Measurements from ENCODE around the gene KNDC1.
"Not testable (repeated sequence)": the region's sequence is repeated elsewhere in the genome, so short reads cannot be mapped to it uniquely, and the experiment has no call there.

KNDC1 gene

DNA sequence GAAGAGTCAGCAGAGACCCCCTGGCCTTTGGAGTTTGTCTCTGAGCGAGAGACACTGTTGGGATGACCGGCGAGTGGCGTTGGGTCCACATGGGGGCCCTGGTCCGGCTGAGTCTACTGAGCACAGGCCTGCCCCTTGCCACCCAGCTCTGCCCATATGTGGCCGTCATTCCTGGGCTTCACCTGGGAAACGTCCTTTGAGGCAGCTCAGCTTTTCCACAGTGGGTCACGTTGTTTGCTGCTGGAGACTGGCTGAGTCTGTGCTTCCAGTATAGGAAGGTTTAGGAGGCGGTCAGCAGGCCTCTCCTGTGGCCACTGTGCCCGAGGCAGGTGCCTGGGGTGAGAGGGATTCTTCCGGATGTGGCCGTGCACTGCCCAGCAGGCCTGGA is 99.6 kb downstream of the KNDC1 start:
- no peak for DNase-seq (ENCODE audit: low read depth, low spot score)

DNA sequence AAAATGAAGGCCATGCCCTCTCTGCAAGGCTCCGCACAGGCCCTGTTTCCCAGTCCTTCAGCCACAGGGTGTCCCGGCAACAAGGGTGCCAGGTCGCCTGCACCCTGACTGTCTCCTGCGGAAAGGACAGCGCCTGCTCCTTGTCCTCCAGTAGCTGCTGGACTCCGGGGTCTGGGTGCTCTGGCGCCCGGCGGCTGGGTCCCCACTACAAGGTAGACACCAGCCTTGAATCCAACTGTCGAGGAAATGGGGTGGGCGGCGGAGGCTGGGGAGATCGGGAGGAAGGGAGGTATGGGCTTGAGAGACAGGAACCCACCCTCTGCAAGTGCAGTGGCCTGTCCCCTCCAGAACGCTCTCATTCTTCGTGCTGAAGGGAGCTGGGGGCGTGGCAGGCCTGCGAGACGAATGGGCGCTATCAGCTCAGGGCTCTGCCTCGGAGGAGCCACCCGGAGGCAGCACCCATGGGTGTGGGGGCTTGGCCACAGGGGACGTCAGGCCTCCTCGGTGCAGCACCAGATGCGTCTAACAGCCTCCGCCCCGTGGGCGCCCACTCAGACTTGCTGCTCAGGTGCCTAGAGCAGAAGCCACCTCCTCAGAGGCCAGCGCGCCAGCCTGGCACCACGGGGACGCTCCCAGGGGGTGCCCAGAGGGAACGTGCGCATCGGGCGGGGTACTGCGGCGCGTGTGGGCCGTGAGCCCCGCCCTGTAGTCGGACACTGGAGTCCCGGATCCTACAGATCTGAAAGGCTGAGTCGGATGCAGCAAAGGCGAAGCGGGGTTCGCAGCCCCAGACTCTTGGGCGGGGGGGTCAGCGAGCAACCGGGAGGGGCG is 101.1 kb downstream of the KNDC1 start:
- DNase-seq (ENCODE audit: low read depth, low spot score): no peak

DNA sequence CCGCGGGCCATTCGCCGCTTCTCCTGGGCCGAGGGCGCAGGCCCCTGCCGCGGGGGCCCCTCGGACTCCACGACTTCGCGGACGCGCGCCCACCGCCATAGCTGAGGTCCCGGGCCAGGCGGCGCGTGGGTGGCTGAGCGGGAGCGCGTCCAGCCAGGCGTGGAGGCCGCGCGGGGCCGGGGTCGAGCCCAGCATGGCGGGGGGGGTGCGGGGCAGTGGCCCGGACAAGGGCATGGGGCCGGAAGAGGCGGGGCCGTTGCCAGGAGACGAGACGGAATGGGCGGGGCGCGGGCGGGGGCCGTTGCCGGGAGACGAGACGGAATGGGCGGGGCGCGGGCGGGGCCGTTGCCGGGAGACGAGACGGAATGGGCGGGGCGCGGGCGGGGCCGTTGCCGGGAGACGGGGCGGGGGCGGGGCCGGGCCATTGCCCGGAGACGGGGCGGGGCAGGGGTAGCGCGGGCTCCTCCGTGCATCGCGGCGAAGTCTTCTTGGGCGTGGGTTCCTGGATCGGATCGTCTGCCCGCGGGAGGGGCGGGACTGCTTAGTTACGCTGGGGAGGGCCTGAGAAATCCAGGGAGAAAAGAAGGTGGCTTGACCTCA is 101.8 kb downstream of the KNDC1 start:
- DNase-seq (ENCODE audit: low read depth, low spot score): peak; percentile 63

DNA sequence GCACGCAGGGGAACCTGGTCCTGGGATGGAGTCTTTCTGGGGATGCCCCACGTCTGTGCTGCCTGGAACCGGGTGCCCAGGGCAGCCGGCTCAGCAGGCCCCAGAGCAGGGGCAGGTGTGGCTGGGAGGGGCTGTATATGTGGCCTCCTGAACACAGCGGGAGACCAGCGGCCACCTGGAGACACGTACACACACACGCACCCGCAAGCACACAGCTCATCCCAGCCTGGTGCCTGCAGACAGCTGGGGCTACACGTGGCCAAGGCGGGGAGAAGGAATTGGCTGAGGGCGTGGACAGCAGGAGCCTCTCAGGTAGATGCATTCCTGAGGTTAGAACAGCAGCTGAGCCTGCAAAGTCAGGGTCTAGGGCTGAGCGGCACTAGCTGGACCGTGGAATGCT is 102.7 kb downstream of the KNDC1 start:
- no peak for DNase-seq (ENCODE audit: low read depth, low spot score)

DNA sequence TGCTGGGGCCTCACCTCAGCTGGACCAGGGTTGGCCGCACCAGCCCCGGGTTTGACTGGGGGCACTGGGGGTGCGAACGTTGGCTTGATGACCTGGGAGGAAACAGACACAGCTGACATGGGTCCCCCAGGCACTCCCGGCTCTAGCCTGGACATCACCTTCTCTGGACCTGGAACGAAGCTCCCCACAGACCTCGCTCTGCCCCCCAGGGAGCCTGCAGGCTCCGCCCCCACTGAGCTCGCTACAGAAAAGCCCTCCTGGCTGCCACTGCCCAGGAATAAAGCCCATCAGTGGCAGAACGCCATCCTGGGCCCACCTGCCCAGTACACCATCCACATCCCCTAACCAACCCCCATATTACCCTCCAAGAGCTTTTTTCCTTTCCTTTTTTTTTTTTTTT is 103.7 kb downstream of the KNDC1 start:
- DNase-seq (ENCODE audit: low read depth, low spot score): no peak

DNA sequence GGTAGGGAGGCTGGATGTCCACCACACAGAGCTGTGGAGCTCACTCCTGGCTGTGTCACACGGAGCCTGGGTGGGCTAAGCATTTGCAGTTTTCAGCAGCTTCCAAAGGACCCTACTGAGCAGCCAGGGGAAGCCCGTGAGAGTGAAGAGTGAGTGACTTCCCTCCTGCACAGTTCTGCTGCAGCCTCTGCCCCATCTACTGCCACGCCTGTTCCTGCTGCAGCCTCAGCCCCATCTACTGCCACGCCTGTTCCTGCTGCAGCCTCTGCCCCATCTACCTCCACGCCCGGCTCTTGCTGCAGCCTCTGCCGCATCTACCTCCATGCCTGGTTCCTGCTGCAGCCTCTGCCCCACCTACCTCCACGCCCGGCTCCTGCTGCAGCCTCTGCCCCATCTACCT is 104.4 kb downstream of the KNDC1 start:
- no peak for DNase-seq (ENCODE audit: low read depth, low spot score)

DNA sequence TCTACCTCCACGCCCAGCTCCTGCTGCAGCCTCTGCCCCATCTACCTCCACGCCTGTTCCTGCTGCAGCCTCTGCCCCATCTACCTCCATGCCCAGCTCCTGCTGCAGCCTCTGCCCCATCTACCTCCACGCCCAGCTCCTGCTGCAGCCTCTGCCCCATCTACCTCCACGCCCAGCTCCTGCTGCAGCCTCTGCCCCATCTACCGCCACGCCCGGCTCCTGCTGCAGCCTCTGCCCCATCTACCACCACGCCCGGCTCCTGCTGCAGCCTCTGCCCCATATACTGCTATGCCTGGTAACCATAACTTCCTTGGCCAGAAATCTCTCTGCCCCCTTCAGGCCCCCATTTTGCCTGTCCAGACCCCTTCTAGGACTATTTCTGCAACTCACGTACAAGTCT is 105.0 kb downstream of the KNDC1 start:
- DNase-seq (ENCODE audit: low read depth, low spot score): not testable (repeated sequence)

DNA sequence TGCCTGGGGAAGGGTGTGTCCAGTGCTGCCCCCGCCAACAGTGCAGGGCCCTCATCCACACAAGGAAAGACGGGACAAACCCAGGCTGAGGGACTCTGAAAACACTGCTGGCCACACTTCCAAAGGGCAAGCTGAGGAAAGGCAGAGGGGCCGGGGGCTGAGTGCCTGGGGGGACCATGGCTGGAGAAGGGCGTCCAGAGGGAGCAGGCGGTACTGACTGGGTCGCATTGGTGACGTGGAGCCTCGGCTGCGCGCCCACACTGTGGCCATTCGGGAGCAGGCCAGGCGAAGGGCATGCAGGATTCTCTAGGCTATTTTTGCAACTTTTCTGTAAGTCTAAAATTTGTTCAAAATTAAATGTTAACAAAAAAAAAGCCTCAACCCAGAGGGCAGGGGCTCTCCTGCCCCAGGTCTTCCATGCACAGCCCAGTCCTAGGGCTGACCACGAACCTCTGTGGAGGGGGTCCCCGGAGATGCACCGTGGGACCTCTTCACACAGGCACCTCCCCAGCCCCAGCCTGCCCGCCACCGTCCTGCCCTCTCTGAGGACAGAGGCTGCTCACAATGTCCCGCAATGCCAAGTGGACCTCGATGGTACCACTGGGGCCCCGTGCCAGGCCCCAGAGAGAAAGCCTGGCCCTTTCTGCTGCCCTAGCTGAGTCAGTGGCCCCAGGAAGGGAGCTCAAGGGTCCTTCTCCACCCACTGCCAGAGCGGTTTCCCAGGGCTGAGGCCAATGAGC is 106.2 kb downstream of the KNDC1 start:
- no peak for DNase-seq (ENCODE audit: low read depth, low spot score)

DNA sequence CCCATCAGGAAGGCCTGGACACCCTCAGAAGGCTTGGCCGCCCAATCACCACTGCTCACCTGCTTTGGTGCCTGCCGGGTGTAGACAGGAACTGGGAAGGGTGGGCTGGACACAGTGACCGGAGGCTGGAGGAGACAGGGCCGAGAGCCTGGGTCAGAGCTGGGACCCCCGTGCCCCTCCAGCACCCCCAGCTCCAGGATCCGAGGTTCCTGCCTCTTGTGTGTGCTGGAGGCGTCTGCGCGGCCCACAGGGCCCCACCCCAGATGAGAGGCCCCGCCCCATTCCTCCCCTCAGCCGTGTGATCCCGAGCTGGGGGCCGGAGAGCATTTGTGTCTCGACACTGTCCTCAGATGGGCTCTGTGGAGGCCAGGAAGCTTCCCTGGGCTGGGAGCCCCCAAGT is 107.3 kb downstream of the KNDC1 start:
- DNase-seq (ENCODE audit: low read depth, low spot score): no peak

DNA sequence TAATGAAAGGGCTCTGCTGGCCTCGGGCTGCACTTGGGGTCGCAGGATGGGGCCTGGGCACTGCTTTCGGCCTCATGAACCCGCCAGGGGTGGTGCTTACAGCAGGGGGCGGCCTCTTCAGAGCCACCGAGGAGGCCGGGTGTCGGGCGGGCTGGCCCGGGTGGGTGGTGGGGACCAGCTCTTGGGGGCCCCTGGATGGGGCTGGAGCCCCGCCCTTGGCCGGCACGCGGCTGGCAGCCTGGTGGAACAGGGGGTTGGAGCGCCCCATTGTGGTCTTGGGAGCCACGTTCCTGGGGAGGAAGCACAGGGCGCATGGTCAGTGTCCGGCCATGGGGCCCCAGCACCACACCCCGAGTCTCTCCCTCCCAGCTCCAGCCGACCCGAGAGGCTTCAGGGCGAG is 107.8 kb downstream of the KNDC1 start:
- no peak for DNase-seq (ENCODE audit: low read depth, low spot score)

DNA sequence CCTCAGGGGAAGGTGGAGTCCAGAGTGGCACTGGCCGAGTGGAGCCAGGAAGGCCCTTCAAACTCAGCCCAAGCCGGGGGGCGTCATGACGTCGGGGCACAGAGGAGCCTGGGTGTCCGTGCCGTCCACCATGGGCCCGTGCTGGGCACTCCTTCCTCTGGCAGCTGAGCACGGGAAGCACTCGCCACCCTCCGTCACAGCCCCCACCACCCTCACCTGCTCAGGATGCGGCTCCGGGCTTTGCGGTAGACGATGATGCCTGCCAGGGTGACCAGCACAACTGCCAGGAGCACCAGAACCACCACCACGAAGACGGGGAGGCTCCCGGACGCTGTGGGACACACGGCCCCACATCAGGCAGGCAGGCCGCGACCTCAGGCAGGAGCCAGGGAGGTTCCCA is 108.5 kb downstream of the KNDC1 start:
- DNase-seq (ENCODE audit: low read depth, low spot score): no peak

DNA sequence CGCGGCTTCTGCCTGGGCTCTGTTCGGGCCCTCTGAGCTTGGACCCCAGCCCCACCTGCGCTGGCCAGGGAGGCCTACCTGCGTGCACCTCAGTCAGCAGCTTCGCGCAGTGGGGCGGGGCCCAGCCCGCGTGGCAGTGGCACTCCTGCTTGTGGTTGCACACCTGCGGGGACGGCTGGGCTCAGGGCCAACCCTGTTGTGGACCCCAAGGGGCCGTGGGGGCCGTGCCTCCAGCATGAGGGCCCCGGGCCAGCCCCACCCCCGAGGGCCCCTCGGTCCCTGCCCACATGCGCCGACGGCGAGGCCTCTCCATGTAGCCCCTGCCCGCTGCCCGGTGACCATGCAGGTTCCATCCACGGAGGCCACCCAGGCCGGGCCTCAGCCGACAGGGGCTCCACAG is 109.3 kb downstream of the KNDC1 start:
- DNase-seq (ENCODE audit: low read depth, low spot score): no peak

DNA sequence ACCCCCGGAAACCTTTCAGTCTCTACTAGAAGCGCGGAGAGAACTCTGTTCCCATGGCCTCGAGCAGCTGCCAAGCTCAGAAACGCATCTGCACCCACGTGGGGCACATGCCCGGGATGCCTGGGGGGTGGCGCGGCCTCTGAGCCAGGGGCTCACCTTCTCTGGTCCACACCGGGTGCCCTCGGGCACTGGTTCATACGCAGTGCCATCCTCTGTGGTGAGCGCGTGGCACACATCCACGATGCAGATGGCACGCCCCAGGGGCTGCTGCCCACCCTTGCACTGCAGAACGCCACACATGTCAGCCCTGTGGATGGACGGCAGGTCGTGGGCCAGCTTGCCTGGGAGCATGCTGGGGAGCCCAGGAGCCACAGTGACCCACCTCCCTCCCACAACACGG is 110.2 kb downstream of the KNDC1 start:
- DNase-seq (ENCODE audit: low read depth, low spot score): no peak

DNA sequence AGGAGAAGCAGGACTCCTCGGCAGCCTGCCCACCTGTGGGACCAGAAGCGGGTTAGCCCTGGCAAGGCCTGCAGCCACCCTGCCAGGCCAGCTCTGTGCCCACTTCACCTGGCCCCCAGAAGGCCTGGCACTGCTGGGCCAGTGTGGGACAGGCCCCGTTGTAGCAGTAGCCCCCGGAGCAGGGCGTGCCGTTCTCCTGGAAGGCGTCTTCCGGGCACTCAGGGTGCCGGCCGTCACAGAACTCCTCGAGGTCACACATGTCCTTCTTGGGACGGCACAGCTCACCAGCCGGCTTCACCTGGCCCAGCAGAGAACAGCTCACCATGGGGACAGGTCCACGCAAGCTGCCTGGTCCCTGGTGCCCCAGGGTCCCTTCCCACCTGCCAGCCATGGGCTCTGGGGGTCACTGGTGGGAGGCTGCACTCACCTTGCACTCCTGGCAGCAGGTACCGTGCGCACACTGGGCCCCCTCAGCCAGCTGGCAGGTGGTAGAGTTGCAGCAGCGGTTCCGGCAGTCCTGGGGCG is 110.8 kb downstream of the KNDC1 start:
- no peak for DNase-seq (ENCODE audit: low read depth, low spot score)

DNA sequence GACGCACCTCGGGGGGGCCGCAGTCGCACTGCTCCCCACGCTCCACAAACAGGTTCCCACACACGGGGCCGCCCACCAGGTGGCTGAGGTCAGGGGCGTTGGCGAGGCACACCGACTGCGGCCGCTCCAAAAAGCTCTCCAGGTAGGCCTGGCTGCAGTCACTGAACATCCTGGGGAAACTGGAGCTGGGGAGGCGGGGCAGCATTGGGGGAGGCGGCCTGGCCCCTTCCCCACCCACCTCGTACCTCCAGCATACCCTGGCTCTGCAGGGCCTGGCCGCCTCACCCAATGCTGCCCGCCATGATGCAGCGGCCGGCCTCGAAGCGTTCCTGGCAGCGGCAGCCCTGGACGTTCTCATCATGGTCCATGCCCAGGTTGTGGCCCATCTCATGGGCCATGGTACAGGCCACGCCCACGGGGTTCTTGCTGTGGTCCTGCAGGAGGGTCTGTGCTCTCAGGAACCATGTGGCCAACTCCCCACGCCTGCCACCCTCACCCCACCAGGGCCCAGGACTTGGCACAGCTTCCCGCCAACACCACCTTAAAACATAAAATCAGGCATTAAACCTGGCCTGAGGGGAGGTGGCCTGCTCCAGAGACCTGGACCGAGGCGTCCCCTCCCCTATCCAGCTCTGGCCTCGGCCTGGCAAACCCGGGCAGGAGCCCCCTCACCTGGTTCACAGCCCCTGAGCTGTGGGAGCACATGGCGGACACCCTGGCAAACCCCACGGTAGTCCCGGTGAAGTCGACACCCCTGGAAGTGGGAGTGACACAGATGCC is 111.7 kb downstream of the KNDC1 start:
- DNase-seq (ENCODE audit: low read depth, low spot score): no peak

DNA sequence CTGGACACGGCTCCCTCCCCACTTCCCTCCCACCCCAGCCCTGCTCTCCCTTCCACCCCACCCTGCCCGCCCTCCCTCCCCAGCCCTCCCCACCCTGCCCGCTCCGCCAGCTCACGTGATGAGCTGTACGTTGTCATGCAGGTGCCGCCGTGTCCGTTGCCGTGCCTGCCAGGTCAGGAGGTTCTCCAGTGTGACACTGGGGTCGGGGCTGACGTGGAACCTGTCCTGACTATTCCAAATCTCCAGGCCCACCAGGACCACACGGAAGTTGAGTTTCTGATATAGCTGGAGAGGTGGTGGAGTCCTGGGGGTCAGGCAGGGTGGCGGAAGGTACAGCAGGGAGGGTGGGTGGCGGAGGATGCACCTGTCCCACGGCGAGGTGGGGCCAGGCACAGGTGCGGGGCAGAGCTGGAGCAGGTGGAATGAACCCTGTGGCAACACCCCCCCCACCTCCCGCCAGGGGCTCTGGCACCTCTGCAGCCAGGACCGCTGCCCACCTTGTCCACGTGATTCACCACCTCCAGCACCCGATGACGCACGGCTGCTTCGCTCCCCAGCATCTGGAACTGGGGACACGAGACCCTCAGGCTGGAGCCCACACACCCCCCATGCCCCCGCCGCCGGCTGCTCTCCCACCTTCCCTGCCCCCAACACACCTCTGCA is 112.4 kb downstream of the KNDC1 start:
- DNase-seq (ENCODE audit: low read depth, low spot score): no peak

DNA sequence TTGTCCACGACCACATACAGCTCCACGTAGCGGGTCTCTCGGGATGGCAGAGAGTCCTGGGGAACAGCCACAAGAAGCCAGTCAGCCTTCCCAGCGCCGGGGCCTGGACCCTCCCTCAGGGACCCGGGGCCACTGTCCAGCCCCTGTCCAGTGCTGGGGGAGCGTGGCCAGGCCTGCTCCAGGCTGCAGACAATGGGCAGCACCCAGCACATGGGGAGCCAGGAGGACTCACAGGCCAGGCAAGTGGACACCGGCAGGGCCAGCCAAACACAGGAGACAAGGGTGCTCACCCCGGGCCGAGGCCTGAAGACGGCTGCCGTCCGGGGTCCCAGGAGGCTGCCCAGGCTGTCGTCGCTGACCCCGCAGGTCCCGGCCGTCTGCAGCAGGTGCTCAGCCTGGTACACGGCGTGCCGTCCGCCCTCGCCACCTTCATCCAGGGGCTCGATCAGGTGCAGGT is 113.0 kb downstream of the KNDC1 start:
- no peak for DNase-seq (ENCODE audit: low read depth, low spot score)

DNA sequence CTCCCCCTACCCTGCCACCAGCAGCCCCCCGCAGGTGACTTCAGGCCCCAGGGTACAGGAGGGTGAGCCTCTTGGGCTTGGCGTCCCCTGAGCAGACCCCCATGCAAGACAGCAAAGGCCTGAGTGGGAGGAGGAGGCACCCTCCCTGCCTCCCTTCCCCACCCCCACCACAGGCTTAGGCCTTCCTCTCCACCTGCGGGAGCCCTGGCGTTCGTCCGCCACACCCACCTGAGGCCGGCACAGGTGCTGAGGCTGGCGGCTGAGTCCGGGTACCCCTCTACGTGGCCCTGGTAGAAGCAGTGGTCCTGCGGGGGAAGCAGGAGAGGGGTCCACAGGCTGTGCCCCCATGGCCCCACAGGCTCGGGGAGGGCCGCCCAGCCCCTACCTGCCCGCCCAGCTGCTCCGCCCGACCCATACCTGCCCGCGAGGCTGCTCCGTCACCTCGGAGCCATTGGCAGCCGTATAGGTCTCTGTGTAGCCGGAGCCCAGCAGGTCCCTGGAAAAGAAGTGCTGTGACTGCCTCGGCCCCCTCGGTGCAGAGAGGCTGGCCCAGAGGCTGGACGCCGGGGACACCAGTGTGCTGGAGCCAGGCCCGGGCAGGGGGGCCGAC is 113.6 kb downstream of the KNDC1 start:
- DNase-seq (ENCODE audit: low read depth, low spot score): no peak

DNA sequence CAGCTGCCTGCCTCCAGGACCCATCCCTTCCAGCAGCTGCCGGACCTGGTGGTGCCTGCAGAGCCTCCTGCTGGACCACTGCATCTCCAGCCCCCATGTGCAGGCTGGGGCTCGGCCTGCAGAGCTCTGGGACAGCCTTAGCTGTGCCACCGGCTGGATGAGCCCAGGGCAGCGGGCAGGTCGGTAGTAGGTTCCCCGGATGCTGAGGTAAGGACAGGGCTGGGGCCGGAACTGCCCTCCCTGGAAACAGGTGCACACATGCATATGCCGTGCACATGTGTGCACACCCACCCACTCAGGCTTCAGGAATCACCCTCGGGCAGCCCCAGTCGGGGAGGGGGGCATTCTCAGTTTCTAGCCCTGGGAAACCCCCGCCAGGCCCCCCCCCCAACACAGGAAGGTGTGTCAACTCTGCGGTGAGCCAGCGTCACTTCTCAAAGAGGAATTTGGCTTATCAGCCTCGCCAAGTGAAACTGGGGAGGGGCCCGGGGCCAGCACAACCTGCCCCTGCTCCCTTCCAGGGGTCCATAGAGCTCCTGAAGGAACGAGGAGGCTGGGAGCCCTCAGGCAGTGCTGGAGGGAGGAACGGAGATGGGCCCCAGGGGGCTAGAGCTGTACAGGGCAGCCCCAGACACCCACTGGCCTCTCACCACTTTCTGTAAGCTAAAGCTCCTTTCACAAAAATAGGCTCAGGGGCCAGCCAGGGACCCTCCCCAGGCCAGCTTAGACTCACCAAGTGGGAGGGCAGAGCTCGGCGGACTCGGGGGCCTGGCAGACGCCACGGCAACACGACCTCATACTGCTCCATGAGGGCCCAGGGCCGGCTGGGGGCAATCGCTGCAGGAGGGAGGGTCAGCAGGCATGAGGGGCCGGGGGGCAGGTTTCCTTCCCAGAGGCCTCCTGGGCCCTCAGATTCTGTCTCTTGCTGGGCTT is 115.0 kb downstream of the KNDC1 start:
- DNase-seq (ENCODE audit: low read depth, low spot score): peak; percentile 62

DNA sequence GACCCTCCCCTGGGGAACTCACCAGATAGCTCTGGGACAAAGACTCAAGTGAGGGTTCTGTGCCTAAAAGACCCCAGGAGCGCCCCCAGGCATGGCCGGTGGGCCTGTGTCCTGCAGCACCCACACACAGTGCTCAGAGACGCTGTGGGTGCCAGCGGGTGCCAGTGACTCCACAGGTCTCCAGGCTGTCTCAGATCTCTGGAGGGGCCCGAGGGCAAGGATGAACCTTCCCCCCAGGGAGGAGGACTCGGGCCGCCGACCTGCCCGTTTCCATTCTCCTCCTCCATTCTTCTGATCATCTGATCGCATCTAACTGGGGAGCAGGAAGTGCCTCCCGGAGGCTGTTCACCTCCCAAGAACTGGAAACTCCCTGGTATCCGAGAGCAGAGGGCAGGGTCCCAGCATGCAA is 115.7 kb downstream of the KNDC1 start:
- no peak for DNase-seq (ENCODE audit: low read depth, low spot score)
